ENCODE data around the gene CCR7. TPM values are rescaled to one million over a fixed set of nuclear protein-coding genes. Genes with fewer than 3 reads are reported as not detected.
"Not testable (repeated sequence)": the region's sequence is repeated elsewhere in the genome, so short reads cannot be mapped to it uniquely, and the experiment has no call there.

Gene CCR7
- polyA plus RNA-seq, 2 of the 4 experiments (the other 2 are of a cell fraction) = 0.84 to 1.4 TPM

DNA sequence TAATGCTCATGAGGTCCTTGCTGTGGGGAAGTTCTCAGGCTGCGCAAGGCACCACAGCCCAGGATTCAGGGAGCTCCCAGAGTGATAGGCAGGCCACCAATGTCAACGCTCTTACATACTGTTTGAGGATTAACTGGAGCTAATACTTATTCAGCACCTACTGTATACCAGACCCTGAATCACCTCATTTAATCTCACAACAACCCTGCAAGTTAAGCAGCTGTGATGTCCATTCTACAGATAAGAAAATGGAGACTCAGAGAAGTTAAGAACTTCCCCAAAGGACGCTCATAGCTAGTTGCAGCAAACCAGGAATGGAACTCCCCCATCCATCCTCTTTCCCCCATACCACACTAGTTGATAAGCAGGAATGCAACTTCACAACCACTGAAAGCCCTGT is 25.5 kb upstream of the CCR7 start (continued):
- TF ChIP-seq HDAC2 (IDR thresholded peaks at IDR 0.05) = no peak
- no peak for TF ChIP-seq EHF (CRISPR knock-in tag; IDR thresholded peaks at IDR 0.05)
- TF ChIP-seq USF2 (IDR thresholded peaks at IDR 0.05) = no peak

DNA sequence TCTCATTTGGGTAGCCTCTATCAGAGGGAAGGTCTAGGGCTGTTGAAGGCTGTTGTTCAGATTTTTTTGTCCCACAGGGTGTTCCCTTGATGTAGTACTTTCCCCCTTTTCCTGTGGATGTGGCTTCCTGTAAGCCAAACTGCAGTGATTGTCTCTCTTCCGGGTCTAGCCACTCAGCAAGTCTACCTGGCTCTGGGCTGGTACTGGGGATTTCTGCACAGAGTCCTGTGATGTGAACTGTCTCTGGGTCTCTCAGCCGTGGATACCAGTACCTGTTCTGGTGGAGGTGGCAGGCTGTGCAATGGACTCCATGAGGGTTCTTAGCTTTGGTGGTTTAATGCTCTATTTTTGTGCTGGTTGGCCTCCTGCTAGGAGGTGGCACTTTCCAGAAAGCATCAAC is 23.3 kb upstream of the CCR7 start:
- peaks cover 11% of the 10 kb centered on the region; the same call in 1 of the 3 replicates for H3K9me3 ChIP-seq
- CTCF ChIA-PET = interaction anchor here (1.2 to 4.9 kb wide), 2 partner anchors 28 to 269 kb away, joined by 3 to 25 read pairs; no protein-coding TSS in a partner anchor
- TF ChIP-seq CBX8 (IDR thresholded peaks at IDR 0.05) (no peak), ZFP36 (IDR thresholded peaks at IDR 0.05; ENCODE audit: borderline replicate concordance, partially characterized antibody) (no peak), USF2 (IDR thresholded peaks at IDR 0.05) (no peak), HMGXB4 (CRISPR knock-in tag; IDR thresholded peaks at IDR 0.05; ENCODE audit: borderline replicate concordance) (no peak)
- TF ChIP-seq, protein P1, sequence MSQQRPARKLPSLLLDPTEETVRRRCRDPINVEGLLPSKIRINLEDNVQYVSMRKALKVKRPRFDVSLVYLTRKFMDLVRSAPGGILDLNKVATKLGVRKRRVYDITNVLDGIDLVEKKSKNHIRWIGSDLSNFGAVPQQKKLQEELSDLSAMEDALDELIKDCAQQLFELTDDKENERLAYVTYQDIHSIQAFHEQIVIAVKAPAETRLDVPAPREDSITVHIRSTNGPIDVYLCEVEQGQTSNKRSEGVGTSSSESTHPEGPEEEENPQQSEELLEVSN (IDR thresholded peaks at IDR 0.05; ENCODE audit: borderline replicate concordance, low read depth) = no peak
- ATAC-seq (no peak), FAIRE-seq (no peak), DNase-seq (ENCODE audit: low read depth in 1 of 2, low spot score in 1 of 2) (no peak)
- WGBS (ENCODE audit: missing lambda C conversion rate) = 73% methylated on average over 2 of the region's 2 CpGs
- no peak overlapping the region for H3K27ac ChIP-seq
- POLR2A ChIA-PET = no interaction called here
- no peak overlapping the region for H3K4me2 ChIP-seq
- no peak overlapping the region for H3K4me3 ChIP-seq
- H3K4me1 ChIP-seq = no peaks in the 10 kb centered on the region

- H3K4me3 ChIP-seq; H3K4me1 ChIP-seq; DNase-seq (ENCODE audit: low read depth in 1 of 2, low spot score in 1 of 2); FAIRE-seq; H3K4me2 ChIP-seq; ATAC-seq; H3K27ac ChIP-seq: not testable (repeated sequence)
- ChIA-PET POLR2A (interaction anchor here (1.0 kb wide), 1 partner anchor 233 kb away, joined by 3 read pairs; no protein-coding TSS in a partner anchor), CTCF (interaction anchor here (1.2 to 4.9 kb wide), 3 partner anchors 26 to 1077 kb away, joined by 3 to 25 read pairs (median 3); no protein-coding TSS in a partner anchor)
- WGBS (ENCODE audit: missing lambda C conversion rate) = 40% methylated on average over 3 of the region's 3 CpGs
- peaks cover 11% of the 10 kb centered on the region; the same call in 1 of the 3 replicates for H3K9me3 ChIP-seq
Observed at GRCh38 chr17:40586264-40586663, 21.0 kb upstream of the CCR7 start.

GRCh38 chr17:40584950-40585349 is 19.7 kb upstream of the CCR7 start:
- 41% methylated on average over 2 of the region's 2 CpGs for WGBS (ENCODE audit: missing lambda C conversion rate)
- not testable (repeated sequence) for FAIRE-seq

GRCh38 chr17:40582328-40582901 is 17.1 kb upstream of the CCR7 start:
- H3K4me1 ChIP-seq = no peaks in the 10 kb centered on the region
- CTCF ChIA-PET = interaction anchor here (0.6 to 3.1 kb wide), 6 partner anchors 11 to 1066 kb away, joined by 3 to 10 read pairs (median 6); no protein-coding TSS in a partner anchor
- DNase-seq (ENCODE audit: low read depth in 1 of 2, low spot score in 1 of 2) (no peak), ATAC-seq (0 out of 6 replicates have a peak, but pooled peaks have one; percentile 26 to 39), FAIRE-seq (no peak)
- 34% methylated on average over 11 of the region's 11 CpGs for WGBS (ENCODE audit: missing lambda C conversion rate)
- no peak overlapping the region for H3K4me2 ChIP-seq
- no peak for TF ChIP-seq POLR2AphosphoS2 (conservative IDR thresholded peaks at IDR 0.05; ENCODE audit: low read length)
- TF ChIP-seq ZFP36 (IDR thresholded peaks at IDR 0.05; ENCODE audit: borderline replicate concordance, partially characterized antibody) = no peak
- no peak for TF ChIP-seq RNF2 (IDR thresholded peaks at IDR 0.05; ENCODE audit: borderline replicate concordance, low read depth)
- TF ChIP-seq EHF (CRISPR knock-in tag; IDR thresholded peaks at IDR 0.05) = no peak
- TF ChIP-seq, protein P2, sequence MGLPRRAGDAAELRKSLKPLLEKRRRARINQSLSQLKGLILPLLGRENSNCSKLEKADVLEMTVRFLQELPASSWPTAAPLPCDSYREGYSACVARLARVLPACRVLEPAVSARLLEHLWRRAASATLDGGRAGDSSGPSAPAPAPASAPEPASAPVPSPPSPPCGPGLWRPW (IDR thresholded peaks at IDR 0.05) = no peak
- no peak for TF ChIP-seq PHF8 (IDR thresholded peaks at IDR 0.05; ENCODE audit: borderline replicate concordance, low read depth)
- no peak for TF ChIP-seq GATA3 (IDR thresholded peaks at IDR 0.05; ENCODE audit: borderline replicate concordance)
- TF ChIP-seq FOSL2 (IDR thresholded peaks at IDR 0.05) = no peak
- no peak for TF ChIP-seq FOSL2 (CRISPR knock-in tag; IDR thresholded peaks at IDR 0.05)
- TF ChIP-seq CHD2 (IDR thresholded peaks at IDR 0.05; ENCODE audit: low read length, partially characterized antibody) = no peak
- no peak for TF ChIP-seq TP53 (CRISPR knock-in tag; IDR thresholded peaks at IDR 0.05)
- H3K9me3 ChIP-seq = peaks cover 7% of the 10 kb centered on the region; the same call in 1 of the 3 replicates
- H3K4me3 ChIP-seq = no peak overlapping the region
- POLR2A ChIA-PET = no interaction called here
- H3K27ac ChIP-seq = no peak overlapping the region

More at GRCh38 chr17:40584950-40585349, 19.7 kb upstream of the CCR7 start:
- H3K4me3 ChIP-seq; H3K4me2 ChIP-seq; ATAC-seq; POLR2A ChIA-PET; DNase-seq (ENCODE audit: low read depth in 1 of 2, low spot score in 1 of 2); H3K27ac ChIP-seq; H3K4me1 ChIP-seq: not testable (repeated sequence)
- CTCF ChIA-PET = interaction anchor here (0.7 to 2.0 kb wide), 4 partner anchors 9 to 208 kb away, joined by 3 to 5 read pairs (median 4); no protein-coding TSS in a partner anchor
- H3K9me3 ChIP-seq = peaks cover 11% of the 10 kb centered on the region; the same call in 1 of the 3 replicates
